ENCODE results near the gene ZNF469.

The ZNF469 gene

DNA sequence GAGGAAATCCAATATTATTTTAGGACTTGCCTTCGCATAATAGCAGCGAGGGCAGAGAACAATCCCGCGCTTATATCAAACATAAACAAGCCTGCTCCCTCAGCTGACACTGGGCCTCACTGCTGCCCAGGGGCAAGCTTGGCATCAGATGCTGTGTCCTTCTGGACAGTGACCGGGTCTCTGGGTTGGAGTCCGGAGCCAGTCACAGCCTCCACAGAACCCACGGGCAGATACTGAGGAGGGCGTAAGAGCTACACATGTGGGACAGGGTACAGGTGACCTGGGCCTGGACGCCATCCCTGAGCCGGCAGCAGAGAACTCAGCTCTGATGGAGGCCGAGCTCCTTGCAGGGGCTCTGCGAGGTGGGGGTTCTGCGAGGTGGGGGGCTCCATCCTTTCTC, 14.7 kb upstream of the ZNF469 start:
- TF ChIP-seq, protein P1, sequence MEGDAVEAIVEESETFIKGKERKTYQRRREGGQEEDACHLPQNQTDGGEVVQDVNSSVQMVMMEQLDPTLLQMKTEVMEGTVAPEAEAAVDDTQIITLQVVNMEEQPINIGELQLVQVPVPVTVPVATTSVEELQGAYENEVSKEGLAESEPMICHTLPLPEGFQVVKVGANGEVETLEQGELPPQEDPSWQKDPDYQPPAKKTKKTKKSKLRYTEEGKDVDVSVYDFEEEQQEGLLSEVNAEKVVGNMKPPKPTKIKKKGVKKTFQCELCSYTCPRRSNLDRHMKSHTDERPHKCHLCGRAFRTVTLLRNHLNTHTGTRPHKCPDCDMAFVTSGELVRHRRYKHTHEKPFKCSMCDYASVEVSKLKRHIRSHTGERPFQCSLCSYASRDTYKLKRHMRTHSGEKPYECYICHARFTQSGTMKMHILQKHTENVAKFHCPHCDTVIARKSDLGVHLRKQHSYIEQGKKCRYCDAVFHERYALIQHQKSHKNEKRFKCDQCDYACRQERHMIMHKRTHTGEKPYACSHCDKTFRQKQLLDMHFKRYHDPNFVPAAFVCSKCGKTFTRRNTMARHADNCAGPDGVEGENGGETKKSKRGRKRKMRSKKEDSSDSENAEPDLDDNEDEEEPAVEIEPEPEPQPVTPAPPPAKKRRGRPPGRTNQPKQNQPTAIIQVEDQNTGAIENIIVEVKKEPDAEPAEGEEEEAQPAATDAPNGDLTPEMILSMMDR (conservative IDR thresholded peaks at IDR 0.05; ENCODE audit: control insufficient read depth, insufficient read depth, low read depth, low read length) = no peak
- DNase-seq (ENCODE audit: low read depth) = no peak
- H3K4me3 ChIP-seq (ENCODE audit: control insufficient read depth, low read depth, low read length) = no peak overlapping the region

DNA sequence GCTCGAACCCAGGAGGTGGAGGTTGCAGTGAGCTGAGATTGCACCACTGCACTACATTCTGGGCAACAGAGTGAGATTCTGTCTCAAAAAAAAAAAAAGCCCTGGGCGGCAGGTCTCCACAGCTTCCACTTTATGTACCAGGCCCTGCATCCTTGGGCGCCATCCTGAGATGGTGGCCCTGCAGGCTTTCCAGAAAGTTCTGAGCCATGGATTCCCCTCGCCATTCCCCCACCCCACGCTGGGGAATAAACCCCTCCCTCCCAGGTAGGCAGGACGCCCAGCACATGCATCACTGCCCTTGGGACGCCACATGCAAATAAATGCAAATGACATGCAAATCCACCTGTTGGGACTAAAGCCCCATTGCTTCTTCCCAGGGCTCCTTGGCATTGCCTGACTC, 13.8 kb upstream of the ZNF469 start:
- TF ChIP-seq, protein P1 (conservative IDR thresholded peaks at IDR 0.05; ENCODE audit: control insufficient read depth, insufficient read depth, low read depth, low read length) = no peak
- DNase-seq (ENCODE audit: low read depth) = no peak
- no peak overlapping the region for H3K4me3 ChIP-seq (ENCODE audit: control insufficient read depth, low read depth, low read length)

DNA sequence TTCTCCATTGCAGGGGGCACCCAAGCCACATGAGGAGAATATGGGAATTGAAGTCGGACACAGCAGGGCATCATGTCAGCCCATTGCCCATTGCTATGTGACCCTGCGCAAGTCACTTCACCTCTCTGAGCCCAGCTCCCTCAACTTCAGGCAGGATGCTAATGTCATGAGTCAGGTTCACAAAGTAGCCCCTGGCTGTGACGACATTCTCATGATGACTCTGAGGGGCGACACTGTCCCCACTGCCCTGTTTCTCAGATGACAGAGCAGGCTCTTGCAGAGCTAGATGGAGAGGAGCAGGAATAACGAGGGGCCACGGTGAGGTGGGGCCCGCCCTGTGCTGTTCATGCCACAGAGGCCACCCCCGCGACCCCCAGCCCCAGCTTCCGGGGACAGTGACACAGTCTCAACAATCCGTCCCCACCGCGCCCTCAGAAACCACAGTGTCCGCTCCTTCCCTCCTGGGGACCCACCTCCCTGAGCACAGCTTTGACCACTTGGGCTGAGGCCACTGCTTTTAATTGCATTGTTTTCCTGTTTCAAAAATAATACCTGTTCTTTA, 13.2 kb upstream of the ZNF469 start:
- no peak for DNase-seq (ENCODE audit: low read depth)
- TF ChIP-seq, protein P1 (conservative IDR thresholded peaks at IDR 0.05; ENCODE audit: control insufficient read depth, insufficient read depth, low read depth, low read length) = no peak
- H3K4me3 ChIP-seq (ENCODE audit: control insufficient read depth, low read depth, low read length) = no peak overlapping the region

DNA sequence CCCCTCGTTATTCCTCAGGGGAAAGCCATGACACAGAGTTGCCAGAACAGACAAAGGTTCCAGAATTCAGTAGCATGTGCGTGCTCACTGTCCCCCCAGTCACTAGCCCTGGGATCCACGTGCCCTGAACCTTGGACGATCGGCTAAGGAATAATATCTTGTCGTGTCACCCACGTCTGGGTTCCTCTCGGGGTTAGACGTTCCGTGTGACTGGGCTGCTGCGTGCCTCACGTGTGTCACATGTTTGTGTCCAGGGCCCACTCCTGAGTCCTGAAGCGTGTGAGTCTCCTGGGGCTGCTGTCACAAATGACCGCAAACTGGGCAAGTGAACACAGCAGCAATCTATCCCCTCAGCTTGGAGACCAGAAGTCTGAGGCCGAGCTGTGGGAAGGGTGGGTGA, 12.4 kb upstream of the ZNF469 start:
- DNase-seq (ENCODE audit: low read depth) = no peak
- TF ChIP-seq, protein P1 (conservative IDR thresholded peaks at IDR 0.05; ENCODE audit: control insufficient read depth, insufficient read depth, low read depth, low read length) = no peak
- no peak overlapping the region for H3K4me3 ChIP-seq (ENCODE audit: control insufficient read depth, low read depth, low read length)

DNA sequence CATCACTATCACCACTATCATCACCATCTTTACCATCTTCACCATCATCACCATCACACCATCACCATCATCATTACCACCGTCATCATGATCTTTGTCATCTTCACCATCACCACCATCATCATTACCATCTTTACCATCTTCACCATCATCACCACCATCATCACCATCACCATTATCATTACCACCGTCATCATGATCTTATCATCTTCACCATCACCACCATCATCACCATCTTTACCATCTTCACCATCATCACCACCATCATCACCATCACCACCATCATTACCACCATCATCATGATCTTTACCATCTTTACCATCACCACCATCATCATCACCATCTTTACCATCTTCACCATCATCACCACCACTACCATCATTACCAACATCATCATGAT, 10.2 kb upstream of the ZNF469 start:
- TF ChIP-seq, protein P1 (conservative IDR thresholded peaks at IDR 0.05; ENCODE audit: control insufficient read depth, insufficient read depth, low read depth, low read length) = no peak
- H3K4me3 ChIP-seq (ENCODE audit: control insufficient read depth, low read depth, low read length) = no peak overlapping the region
- DNase-seq (ENCODE audit: low read depth) = no peak

DNA sequence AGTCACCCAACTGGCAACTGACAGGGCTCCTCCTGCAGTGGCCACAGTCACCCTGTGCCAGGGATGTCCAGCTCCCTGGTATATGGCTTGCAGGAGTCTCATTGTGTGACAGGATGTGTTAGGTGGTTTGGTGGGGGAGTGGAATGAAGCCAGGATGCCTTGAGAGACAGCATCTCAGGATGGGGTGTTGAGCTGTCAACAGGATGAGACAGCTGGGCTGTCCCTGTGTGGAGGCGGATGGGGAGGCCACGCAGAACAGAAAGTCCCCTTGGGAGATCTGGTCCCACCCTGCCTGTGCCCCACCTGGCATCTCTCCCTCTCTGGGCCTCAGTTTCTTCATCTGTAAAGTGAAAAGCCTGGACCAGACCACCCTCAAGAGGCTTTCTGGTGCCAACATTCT, 9.5 kb upstream of the ZNF469 start:
- H3K4me3 ChIP-seq (ENCODE audit: control insufficient read depth, low read depth, low read length) = no peak overlapping the region
- TF ChIP-seq, protein P1 (conservative IDR thresholded peaks at IDR 0.05; ENCODE audit: control insufficient read depth, insufficient read depth, low read depth, low read length) = no peak
- no peak for DNase-seq (ENCODE audit: low read depth)

Measured in fibroblast of mammary gland (primary cell).